Measurements from ENCODE around the gene ADGRG2.
"Not testable (repeated sequence)": the region's sequence is repeated elsewhere in the genome, so short reads cannot be mapped to it uniquely, and the experiment has no call there.

The ADGRG2 gene

DNA sequence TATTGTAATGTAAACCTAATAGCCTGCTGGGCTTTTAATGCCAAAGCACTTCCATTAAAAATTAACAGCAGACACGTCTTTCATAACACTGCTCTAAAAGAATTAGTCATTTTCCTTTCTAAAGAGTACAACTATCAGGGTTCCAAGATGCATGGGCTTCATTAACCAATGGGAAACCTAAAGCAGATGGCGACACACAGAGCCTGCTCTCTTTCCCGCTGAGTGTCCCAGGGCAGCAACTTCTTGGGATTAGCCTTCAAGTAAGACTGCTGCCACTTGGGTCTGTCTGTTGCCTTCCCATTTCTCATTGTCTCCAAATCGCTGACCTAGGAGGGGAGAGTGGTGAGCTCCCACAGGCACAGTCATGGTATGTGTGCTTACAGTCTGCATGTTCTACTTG is 124.4 kb downstream of the ADGRG2 start:
- DNase-seq (ENCODE audit: low read depth) = no peak

DNA sequence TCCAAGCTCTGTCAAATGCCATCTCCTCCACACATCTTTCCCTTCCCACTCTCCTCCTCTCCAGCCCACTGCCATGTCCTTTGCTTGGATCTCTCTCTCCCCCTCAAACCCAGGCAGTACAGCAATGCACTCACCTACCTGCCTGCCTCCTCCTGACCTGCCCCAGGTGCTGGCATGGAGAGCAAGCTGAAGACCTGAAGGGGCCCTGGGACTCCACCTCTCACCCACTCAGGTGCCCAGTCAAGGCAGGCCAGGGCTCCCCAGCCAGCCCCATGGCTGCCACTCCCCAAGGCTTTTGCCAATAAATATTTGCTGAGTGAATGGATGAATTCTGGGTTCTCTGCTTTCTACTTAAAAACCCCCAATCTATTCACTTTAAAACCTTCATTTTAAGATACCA is 125.7 kb downstream of the ADGRG2 start:
- DNase-seq (ENCODE audit: low read depth) = no peak

GRCh38 chrX:18995221-18995620 is 127.0 kb downstream of the ADGRG2 start:
- DNase-seq (ENCODE audit: low read depth) = peak; percentile 83

DNA sequence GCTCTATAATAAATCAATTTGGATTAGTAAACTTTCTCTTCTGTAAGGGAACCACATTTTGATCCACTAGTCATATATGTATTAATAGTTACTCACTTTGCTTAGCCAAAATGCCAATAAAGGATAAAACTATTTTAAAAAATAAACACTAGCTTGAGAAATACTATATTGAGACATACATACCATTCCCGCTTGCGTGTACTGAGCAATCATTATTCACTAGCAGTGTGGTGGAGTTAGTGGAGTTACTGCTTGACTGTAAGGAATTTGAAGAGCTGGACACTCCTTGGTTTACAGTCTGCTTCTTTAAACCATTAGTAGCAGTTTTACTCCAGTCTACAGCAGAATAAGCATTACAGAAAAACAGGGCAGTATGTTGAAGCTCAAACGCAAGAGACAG is 127.6 kb downstream of the ADGRG2 start:
- peak; percentile 83 for DNase-seq (ENCODE audit: low read depth)

- DNase-seq (ENCODE audit: low read depth) = no peak
Measured at GRCh38 chrX:18992829-18993228, 129.4 kb downstream of the ADGRG2 start.

GRCh38 chrX:18985186-18985435 is 137.2 kb downstream of the ADGRG2 start:
- no peak for DNase-seq (ENCODE audit: low read depth)

GRCh38 chrX:18984381-18985185 is 137.7 kb downstream of the ADGRG2 start:
- peak; percentile 81 for DNase-seq (ENCODE audit: low read depth)

DNA sequence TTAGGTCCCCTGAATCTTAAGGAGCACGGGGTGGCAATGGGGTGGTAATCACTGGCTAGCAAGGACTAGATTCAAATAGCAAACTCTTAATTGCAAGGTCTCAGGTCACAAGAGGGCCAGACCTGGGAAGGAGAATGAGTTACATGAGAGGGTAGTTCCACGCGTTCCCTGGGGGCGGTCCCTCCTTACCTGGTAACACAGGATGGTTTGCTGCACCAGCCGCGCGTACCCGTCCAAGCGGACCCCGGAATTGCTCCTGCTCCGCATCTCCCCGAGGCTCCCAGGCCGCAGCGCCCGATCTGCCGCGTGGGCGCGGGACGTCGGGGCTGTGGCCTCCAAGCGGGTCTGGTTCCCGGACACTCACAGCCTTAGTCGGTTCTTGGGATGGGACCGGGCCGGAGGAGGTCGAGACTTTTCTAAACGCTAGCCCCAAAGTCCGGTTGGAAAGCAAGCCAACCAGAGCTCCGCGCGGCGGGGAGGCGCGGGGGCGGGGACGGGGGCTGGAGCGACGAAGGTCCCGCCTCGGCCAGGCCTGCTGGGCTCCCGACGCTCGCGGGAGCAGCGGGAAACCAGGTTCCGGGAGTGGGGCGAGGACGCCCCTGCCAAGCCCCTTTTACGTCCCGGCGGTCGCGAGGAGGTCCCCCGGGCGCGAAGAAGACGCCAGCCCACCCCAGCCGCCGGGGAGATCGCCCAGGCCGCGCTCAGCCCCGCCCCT is 138.4 kb downstream of the ADGRG2 start, which contains the start of gene PHKA2:
PHKA2 (minus strand) TSS at position 449 of the 715 bp plus-strand sequence; CDS start at position 267, 182 bp downstream.
- peak; percentile 67 for DNase-seq (ENCODE audit: low read depth)

DNA sequence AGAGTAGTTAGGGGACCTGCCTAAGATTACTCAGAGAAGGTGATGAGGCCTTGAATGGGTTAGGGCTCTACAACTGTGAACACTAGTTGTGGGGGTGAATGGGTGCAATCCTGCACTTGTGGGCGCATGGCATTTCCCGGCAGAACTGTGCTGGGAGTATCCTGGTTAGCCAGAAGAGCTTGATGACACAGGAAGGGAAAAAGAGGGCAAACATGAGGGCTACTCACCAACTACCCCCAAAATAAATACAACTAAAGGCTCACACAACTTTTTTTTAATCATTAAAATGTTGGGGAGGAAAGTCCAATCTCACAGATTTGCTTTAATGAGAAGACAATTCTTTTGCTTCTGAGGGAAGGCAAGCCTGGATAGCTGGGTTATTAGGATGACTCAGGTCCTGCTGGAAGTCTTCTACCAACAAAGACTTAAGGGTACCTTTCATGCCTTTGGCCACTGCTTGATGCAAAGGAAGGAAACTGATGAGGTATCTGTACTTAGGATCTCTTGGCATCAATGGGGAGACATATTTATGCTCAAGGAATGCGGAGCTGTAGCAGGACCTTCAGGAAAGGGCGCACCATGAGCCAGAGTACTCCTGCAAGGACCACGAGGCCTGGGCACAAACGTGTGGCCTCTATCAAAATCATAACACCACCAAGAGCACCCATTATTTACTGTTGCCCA is 141.0 kb downstream of the ADGRG2 start:
- no peak for DNase-seq (ENCODE audit: low read depth)

- DNase-seq (ENCODE audit: low read depth) = not testable (repeated sequence)
Measured at GRCh38 chrX:18980262-18980661, 142.0 kb downstream of the ADGRG2 start.

DNA sequence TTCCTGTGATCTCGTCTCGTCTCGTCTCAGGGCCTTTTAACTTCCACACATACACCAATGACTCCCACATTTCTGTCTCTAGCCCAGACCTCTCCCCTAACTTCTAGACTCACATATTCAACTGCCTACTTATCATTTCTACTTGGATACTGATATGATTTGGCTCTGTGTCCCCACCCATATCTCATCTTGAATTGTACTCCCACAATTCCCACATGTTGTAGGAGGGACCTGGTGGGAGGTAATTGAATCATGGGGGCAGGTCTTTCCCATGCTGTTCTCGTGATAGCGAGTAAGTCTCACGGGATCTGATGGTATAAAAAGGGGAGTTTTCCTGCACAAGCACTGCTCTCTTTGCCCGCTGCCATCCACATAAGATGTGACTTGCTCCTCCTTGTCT is 147.3 kb downstream of the ADGRG2 start:
- no peak for DNase-seq (ENCODE audit: low read depth)

- DNase-seq (ENCODE audit: low read depth) = no peak
Measured at GRCh38 chrX:18973527-18974192, 148.6 kb downstream of the ADGRG2 start.

GRCh38 chrX:18971506-18971905 is 150.8 kb downstream of the ADGRG2 start:
- no peak for DNase-seq (ENCODE audit: low read depth)

DNA sequence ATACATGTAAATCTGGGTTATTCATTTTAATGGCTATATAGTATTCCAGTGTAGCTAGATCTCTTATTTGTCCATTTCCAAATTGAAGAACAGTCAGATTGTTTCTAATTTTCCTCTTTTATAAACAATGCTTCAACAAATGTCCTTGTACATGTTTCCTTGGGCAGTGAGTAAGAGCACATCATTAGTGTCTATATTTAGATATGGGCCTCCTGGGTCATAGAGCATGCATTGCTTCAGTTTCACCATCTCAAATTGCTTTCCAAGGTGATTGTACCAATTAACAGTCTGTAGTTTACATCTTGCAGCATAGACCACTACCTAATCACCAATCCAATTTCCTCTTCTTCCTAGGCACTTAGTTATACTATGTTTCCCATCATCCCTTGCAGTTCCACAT is 151.8 kb downstream of the ADGRG2 start:
- no peak for DNase-seq (ENCODE audit: low read depth)

- DNase-seq (ENCODE audit: low read depth) = no peak
Measured at GRCh38 chrX:18966624-18967023, 155.6 kb downstream of the ADGRG2 start.

- no peak for DNase-seq (ENCODE audit: low read depth)
Measured at GRCh38 chrX:18964901-18965300, 157.4 kb downstream of the ADGRG2 start.

GRCh38 chrX:18964026-18964425 is 158.2 kb downstream of the ADGRG2 start:
- DNase-seq (ENCODE audit: low read depth) = peak; percentile 20

DNA sequence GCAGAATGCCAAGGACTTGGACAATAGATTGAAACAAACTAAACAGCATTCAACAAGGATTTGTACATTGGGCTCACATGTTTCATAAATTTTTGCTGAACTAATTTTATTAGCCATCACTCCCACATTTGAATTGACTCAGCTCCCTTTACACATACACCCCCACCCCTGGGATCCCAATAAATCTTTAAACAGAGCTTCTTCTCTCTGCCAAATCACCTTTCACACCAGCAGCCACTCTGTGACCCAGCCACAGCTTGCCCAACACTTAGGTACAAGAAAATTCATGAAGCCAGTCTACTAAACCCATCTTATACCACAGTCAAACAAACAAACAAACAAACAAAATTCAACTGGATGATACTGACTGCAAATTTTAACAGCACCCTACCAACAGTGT is 159.9 kb downstream of the ADGRG2 start:
- DNase-seq (ENCODE audit: low read depth) = no peak

DNA sequence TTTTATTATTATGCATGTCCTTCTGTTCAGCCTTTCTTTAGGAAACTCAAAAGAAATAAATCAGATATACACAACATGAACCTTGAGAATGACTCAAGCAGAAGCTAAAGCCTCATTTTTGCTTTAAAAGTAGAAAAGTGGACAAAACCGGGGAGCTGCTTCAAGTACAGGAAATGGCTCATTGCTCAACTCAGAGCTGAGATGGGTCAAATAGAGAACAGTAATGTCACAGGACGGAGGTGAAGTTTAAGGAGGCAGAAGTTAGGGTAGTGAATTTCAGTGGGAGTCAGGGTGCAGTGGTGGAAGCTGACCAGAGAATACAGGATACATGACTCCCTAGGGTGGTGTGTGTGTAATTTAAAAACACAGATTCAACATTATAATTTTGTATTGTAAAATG is 160.6 kb downstream of the ADGRG2 start:
- DNase-seq (ENCODE audit: low read depth) = peak; percentile 54

DNA sequence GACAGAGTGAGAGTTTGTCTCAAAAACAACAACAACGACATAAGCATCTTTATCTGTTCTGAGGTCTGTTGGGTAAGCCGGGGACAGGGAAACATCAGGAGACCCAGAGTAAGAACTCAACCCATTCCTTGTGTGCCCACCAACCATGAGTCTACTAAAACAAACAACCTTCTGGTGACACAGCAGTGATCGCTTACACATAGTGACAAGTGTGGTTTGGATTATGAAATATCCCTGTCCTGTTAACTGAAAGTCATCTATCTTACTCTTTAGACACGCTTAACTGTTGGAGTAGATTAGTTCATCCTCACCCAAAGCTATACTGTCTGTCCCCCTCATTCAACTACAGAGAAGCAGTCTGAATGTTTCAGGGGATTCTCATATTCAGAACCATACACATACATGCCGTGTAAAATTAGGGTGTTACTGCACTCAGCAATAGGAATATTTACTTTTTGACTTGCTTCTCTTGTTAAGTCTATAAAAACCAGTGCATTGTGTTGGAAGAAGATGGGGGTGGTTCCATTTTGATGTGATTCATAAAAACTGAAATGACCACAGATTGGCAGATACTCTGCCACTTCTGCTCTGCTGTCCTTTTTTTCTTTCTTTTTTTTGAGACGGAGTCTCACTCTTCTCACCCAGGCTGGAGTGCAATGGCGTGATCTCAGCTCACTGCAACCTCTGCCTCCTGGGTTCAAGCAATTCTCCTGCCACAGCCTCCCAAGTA is 165.8 kb downstream of the ADGRG2 start:
- DNase-seq (ENCODE audit: low read depth) = no peak

GRCh38 chrX:18955676-18956075 is 166.6 kb downstream of the ADGRG2 start:
- DNase-seq (ENCODE audit: low read depth) = no peak

DNA sequence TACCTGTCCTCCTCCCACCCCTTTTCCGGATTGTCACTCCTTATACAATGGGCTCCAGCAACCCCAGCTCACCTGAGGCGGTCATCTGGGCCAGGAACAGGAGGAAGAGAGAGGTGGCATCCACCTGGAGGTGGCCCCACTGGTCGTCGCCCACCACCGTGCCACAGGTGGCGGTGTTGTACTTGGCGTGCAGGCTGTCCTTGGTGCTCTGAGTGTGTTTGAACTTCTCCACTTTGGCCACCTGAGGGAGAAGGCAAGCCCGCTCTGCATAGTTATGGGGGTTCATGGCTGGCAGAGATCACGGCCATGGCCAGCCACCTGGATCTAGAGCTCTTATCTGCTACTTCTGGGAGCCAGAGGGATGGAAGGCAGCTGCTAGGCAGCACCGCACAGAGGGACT is 171.2 kb downstream of the ADGRG2 start:
- DNase-seq (ENCODE audit: low read depth) = no peak
